ENCODE measurements around the gene NAT9. TPM values are rescaled to one million over a fixed set of nuclear protein-coding genes. Genes with fewer than 3 reads are reported as not detected.

The NAT9 gene
- total RNA-seq, 4 donors from 2014 or later = 12.4 to 20.0 (median 18.3) TPM

DNA sequence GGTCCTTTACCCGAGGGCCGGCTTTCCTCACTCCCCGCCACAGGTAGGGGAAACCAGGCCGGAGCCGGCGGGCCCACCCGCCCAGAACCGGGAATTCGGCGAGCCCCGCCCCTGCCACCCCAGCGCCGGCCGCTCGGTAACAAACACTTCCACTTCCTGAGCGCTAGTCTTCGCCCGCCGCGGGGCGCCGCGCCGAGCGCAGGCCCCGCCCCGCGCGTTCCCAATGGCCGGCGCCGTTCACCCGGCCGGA lies 27.9 kb downstream of the NAT9 start:
- TF ChIP-seq, protein P1, sequence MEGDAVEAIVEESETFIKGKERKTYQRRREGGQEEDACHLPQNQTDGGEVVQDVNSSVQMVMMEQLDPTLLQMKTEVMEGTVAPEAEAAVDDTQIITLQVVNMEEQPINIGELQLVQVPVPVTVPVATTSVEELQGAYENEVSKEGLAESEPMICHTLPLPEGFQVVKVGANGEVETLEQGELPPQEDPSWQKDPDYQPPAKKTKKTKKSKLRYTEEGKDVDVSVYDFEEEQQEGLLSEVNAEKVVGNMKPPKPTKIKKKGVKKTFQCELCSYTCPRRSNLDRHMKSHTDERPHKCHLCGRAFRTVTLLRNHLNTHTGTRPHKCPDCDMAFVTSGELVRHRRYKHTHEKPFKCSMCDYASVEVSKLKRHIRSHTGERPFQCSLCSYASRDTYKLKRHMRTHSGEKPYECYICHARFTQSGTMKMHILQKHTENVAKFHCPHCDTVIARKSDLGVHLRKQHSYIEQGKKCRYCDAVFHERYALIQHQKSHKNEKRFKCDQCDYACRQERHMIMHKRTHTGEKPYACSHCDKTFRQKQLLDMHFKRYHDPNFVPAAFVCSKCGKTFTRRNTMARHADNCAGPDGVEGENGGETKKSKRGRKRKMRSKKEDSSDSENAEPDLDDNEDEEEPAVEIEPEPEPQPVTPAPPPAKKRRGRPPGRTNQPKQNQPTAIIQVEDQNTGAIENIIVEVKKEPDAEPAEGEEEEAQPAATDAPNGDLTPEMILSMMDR (IDR thresholded peaks at IDR 0.05; ENCODE audit: low read depth) = no peak

DNA sequence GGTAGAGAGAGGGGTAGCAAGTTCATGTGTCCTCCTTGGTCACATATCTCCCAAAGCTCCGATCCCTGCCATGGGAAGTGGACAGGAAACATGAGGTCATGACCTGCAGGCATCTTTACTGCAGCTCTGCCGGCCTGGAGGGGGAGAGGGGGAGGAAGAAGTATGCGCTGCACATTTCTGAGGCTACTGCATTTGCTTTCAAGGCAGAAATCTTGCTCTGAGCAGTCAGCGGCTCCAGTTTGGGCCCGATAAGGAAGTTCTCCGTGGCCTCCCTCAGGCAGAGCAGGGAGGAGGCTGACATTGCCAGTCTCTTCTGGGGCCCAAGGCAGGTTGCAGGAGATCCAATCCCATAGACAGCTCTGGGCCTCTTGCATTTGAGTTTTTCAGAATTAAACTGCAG lies 29.2 kb downstream of the NAT9 start:
- TF ChIP-seq, protein P1 (IDR thresholded peaks at IDR 0.05; ENCODE audit: low read depth) = no peak

DNA sequence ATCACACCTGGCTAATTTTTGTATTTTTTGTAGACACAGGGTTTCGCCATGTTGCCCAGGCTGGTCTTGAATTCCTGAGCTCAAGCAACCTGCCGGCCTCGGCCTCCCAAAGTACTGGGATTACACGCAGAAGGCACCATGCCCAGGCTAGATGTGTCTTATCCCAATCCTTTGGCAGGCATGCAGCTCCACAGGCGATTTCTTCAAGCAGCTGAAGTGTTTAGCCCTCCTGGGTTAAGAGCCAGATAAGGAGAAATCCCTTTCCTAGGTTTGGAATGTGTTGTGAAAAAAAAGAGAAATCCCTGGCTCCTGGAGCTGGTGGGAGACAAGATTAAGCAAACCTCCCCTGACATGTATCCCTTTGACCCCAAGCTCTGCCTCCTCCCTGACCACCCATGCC lies 29.8 kb downstream of the NAT9 start:
- TF ChIP-seq, protein P1 (IDR thresholded peaks at IDR 0.05; ENCODE audit: low read depth) = no peak

DNA sequence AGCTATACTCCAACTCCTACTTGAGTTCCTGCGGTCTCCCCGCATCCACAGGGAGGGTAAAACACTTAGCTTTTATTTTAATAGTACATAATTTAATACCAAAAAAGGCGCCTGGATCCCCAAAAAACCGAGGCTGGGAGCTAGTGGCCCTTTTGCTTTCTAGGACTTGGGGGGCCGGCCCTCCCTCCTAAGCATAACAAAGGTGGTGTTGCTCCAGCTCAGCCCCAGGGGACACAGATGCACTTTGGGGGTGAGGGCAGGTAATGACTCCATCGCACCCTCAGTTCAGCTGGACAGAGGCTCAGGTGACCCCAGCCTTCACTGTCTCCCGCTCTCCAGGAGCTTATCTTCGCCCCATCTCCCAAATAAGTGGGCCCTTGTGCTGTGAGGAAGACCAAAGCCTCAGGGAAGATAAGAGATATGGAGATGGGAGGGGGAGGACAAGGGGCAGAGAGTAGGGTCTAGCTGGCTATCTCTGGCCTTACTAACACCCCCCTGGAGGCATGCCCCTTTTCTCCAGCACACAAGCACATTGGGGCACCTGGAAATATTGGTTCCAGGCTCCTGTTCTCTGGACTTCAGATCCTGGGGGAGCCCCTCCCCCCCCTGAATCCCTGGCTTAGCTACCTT lies 30.5 kb downstream of the NAT9 start:
- TF ChIP-seq, protein P1 (IDR thresholded peaks at IDR 0.05; ENCODE audit: low read depth) = no peak

DNA sequence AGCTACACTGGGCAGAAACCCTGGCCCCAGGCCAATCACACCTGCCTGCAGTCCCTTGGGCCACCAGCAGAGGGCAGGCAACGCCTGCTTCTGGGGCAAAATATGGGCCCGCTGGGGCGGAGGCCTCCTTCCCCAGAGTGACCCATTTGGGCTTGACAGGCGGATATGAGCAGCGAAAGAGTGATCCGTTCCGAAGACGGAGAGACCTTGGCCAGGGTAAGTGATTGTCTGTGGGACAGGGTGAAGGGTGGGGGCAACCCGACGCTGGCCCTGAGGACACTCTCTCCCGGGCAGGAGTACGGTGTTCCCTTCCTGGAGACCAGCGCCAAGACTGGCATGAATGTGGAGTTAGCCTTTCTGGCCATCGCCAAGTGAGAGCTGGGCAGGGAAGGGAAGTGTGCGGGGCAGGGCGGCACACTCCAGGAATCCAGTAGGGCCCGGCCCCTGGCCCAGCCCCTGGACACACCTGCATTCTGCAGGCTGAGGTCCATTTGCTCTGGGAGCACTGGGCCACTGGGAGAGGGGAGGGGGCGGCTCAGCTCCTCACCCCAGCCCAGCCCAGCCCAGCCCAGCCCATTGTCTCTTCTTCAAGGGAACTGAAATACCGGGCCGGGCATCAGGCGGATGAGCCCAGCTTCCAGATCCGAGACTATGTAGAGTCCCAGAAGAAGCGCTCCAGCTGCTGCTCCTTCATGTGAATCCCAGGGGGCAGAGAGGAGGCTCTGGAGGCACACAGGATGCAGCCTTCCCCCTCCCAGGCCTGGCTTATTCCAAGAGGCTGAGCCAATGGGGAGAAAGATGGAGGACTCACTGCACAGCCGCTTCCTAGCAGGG lies 31.2 kb downstream of the NAT9 start:
- TF ChIP-seq, protein P1 (IDR thresholded peaks at IDR 0.05; ENCODE audit: low read depth) = no peak

DNA sequence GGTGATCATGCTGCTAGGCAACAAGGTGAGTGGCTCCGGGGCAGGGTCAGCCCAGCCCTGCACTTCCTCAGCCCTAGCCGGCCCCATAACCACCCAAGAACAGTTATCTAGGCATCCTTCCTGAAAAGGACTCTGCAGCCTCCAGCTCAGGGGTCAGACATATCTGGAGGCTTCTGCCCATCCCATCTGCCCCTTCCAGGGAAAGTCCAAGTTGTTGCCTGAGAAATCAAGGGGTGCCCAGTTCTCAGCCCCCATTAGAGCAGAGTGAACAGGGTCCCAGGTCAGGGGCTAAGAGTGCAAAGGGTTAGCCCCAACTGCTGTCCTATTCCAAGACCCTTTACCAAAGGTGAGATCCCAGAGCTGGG lies 31.8 kb downstream of the NAT9 start:
- TF ChIP-seq, protein P1 (IDR thresholded peaks at IDR 0.05; ENCODE audit: low read depth) = no peak

DNA sequence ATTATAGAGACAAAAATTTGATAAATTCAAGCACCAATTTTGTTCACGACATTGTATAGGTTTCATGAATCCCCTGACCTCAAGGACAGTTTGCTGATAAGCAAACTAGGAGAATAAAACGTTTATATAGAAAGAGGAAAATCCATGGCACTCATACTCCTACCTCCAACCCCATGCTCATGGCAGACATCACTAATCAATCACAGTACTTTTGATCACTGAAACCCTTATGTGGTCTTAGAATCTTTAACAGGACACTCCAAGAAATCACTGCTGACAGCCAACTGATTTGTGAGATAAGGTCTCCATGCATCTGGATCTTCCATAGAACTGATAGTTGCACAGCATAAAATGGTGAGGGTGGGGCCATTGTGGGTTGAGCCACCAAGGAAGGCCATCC lies 32.4 kb downstream of the NAT9 start:
- TF ChIP-seq, protein P1 (IDR thresholded peaks at IDR 0.05; ENCODE audit: low read depth) = no peak

All from subcutaneous adipose tissue (tissue), 4 donors.